ENCODE results near the gene PI4KA. TPM values are rescaled to one million over a fixed set of nuclear protein-coding genes. Genes with fewer than 3 reads are reported as not detected.

The PI4KA gene
- total RNA-seq, 1 experiment from 2014 or later, result 65.8 TPM

DNA sequence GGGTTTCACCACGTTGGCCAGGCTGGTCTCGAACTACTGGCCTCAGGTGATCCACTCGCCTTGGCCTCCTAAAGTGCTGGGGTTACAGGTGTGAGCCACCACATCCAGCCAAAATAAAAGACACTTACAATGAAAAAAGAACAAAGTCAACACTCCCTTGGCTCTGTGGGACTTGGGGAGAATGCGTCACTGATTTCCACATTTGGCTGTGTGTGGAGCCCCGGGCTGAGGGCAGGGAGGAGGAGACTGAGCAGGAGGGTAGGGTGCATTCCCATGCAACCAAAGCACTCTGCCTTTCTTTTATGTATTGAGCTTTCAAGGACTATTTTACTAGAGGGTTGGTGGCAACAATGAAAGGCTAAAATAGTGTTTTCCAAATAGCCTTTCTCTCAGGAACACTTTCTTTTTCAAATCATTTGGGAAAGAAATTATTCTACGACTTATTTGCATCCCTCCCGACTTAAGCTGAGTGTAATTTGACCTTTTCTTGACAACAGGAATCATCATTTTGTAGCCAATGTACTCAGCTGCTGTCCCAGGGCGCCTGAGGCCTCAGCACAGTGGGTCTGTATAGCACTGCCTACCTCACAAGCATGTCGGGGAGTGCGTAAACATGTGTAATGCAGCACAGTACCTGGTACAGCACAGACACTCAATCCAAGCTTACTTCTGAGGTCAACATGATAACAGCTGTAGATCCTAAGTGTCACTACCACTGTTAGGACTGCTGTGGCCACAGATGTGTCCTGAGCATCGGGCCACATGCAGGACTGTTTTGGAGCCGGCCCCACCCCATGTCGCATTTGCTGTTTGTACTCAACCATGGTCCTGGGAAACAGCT is 94.8 kb downstream of the PI4KA start:
- Histone ChIP-seq H3K27me3 (ENCODE audit: insufficient read depth, low read length) (no peaks in the 10 kb centered on the region), H3K23me2 (ENCODE audit: insufficient read length, low read depth, low read length, poor library complexity, severe bottlenecking) (no peaks in the 10 kb centered on the region), H3T11ph (ENCODE audit: low read length) (no peak overlapping the region), H4K8ac (replicated peaks; ENCODE audit: insufficient read length, low read depth, low read length) (no peak overlapping the region), H2AFZ (ENCODE audit: low read length) (no peak overlapping the region), H3K18ac (ENCODE audit: insufficient read length, low read depth, low read length) (no peak overlapping the region), H3K4me2 (ENCODE audit: insufficient read depth, insufficient read length, low read length) (no peak overlapping the region), H2BK120ac (ENCODE audit: low read depth, low read length, poor library complexity, severe bottlenecking) (no peak overlapping the region), H2BK15ac (ENCODE audit: low read depth, low read length) (no peak overlapping the region), H2AK5ac (ENCODE audit: insufficient read length, low read length) (no peak overlapping the region), H2BK5ac (ENCODE audit: insufficient read length, low read length) (no peak overlapping the region), H3K56ac (ENCODE audit: insufficient read length, low read depth, low read length) (no peak overlapping the region), H3K14ac (ENCODE audit: insufficient read depth, low read length) (no peak overlapping the region), H3K4ac (ENCODE audit: low read depth, low read length) (no peak overlapping the region), H3K27ac (ENCODE audit: insufficient read length, low read depth, low read length) (no peak overlapping the region), H4K5ac (ENCODE audit: insufficient read length, low read depth, low read length) (no peak overlapping the region), H4K91ac (ENCODE audit: insufficient read length, low read depth, low read length) (no peak overlapping the region), H3K23ac (ENCODE audit: insufficient read length, low read depth, low read length) (no peak overlapping the region), H3K79me1 (ENCODE audit: insufficient read depth, low read depth, low read length, poor library complexity, severe bottlenecking) (no peaks in the 10 kb centered on the region), H2BK12ac (ENCODE audit: insufficient read length, low read depth, low read length) (no peak overlapping the region), H2BK20ac (ENCODE audit: low read depth, low read length, poor library complexity, severe bottlenecking) (no peak overlapping the region), H3K9ac (ENCODE audit: extremely low read depth, insufficient read length, low read length) (no peak overlapping the region), H3K4me1 (ENCODE audit: insufficient read depth, low read length) (no peaks in the 10 kb centered on the region), H3K79me2 (ENCODE audit: insufficient read depth, low read length) (no peaks in the 10 kb centered on the region), H4K20me1 (ENCODE audit: control insufficient read depth, insufficient read depth, insufficient read length) (no peaks in the 10 kb centered on the region), H3K9me3 (ENCODE audit: control insufficient read depth, low read depth, low read length) (no peaks in the 10 kb centered on the region)
- Mint-ChIP-seq H3K4me3 (no peak overlapping the region), H3K9me3 (no peaks in the 10 kb centered on the region), H3K4me1 (no peaks in the 10 kb centered on the region), H3K27ac (no peak overlapping the region; a peak in 1 of 7 replicates), H3K36me3 (ENCODE audit: insufficient read depth in 1 of 3, low read depth in 3 of 3) (peaks cover 6 to 34% (median 10%) of the 10 kb centered on the region in 3 experiments; a peak in 6 of 7 replicates), H3K27me3 (ENCODE audit: low read depth) (no peaks in the 10 kb centered on the region)
- no CpG with 5 or more reads among the region's 13 CpGs for WGBS (ENCODE audit: extremely low coverage, insufficient read length, low lambda C conversion rate)
- TF ChIP-seq, protein P1, sequence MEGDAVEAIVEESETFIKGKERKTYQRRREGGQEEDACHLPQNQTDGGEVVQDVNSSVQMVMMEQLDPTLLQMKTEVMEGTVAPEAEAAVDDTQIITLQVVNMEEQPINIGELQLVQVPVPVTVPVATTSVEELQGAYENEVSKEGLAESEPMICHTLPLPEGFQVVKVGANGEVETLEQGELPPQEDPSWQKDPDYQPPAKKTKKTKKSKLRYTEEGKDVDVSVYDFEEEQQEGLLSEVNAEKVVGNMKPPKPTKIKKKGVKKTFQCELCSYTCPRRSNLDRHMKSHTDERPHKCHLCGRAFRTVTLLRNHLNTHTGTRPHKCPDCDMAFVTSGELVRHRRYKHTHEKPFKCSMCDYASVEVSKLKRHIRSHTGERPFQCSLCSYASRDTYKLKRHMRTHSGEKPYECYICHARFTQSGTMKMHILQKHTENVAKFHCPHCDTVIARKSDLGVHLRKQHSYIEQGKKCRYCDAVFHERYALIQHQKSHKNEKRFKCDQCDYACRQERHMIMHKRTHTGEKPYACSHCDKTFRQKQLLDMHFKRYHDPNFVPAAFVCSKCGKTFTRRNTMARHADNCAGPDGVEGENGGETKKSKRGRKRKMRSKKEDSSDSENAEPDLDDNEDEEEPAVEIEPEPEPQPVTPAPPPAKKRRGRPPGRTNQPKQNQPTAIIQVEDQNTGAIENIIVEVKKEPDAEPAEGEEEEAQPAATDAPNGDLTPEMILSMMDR (conservative IDR thresholded peaks at IDR 0.05), result no peak
- no peak for DNase-seq
